ENCODE data around the gene EOLA2.
"Not testable (repeated sequence)": the region's sequence is repeated elsewhere in the genome, so short reads cannot be mapped to it uniquely, and the experiment has no call there.

EOLA2 gene

GRCh38 chrX:149933547-149933946 lies 4.7 kb downstream of the EOLA2 start:
- DNase-seq, result not testable (repeated sequence)

GRCh38 chrX:149932970-149933369 lies 5.3 kb downstream of the EOLA2 start:
- DNase-seq, result not testable (repeated sequence)

GRCh38 chrX:149932150-149932549 lies 6.1 kb downstream of the EOLA2 start:
- DNase-seq, result not testable (repeated sequence)

- not testable (repeated sequence) for DNase-seq
Observed at GRCh38 chrX:149931355-149931754, 6.9 kb downstream of the EOLA2 start.

GRCh38 chrX:149929400-149929799 lies 8.9 kb downstream of the EOLA2 start, which contains the start of gene HSFX4:
Gene HSFX4, plus strand, starts transcription at chrX:149929573. Its CDS starts 72 bp downstream, at chrX:149929645.
- DNase-seq, result not testable (repeated sequence)

- DNase-seq, result not testable (repeated sequence)
Observed at GRCh38 chrX:149928635-149929034, 9.7 kb downstream of the EOLA2 start.

- not testable (repeated sequence) for DNase-seq
Observed at GRCh38 chrX:149927964-149928258, 10.4 kb downstream of the EOLA2 start.

GRCh38 chrX:149927245-149927963 lies 10.9 kb downstream of the EOLA2 start:
- not testable (repeated sequence) for DNase-seq

- not testable (repeated sequence) for DNase-seq
Observed at GRCh38 chrX:149924434-149924833, 13.9 kb downstream of the EOLA2 start.

- not testable (repeated sequence) for DNase-seq
Observed at GRCh38 chrX:149923836-149924235, 14.5 kb downstream of the EOLA2 start.

GRCh38 chrX:149916745-149917392 lies 21.4 kb downstream of the EOLA2 start:
- no peak for DNase-seq

GRCh38 chrX:149910178-149910695 lies 28.1 kb downstream of the EOLA2 start:
- no peak for DNase-seq

GRCh38 chrX:149909324-149910177 lies 28.7 kb downstream of the EOLA2 start:
- DNase-seq, result no peak

GRCh38 chrX:149908727-149909126 lies 29.6 kb downstream of the EOLA2 start:
- DNase-seq, result no peak

GRCh38 chrX:149908308-149908707 lies 30.0 kb downstream of the EOLA2 start:
- no peak for DNase-seq

- no peak for DNase-seq
Observed at GRCh38 chrX:149903889-149904748, 34.2 kb downstream of the EOLA2 start.

GRCh38 chrX:149898554-149898953 lies 39.7 kb downstream of the EOLA2 start:
- no peak for DNase-seq

GRCh38 chrX:149890828-149891227 lies 47.5 kb downstream of the EOLA2 start:
- not testable (repeated sequence) for DNase-seq
